ENCODE results near the gene RILPL2. TPM values are rescaled to one million over a fixed set of nuclear protein-coding genes. Genes with fewer than 3 reads are reported as not detected.
A peak's percentile ranks its signal among the peaks of the same experiment; 100 is the strongest.

Gene RILPL2
- total RNA-seq, 1 experiment from 2014 or later: 3.6 TPM

GRCh38 chr12:123391546-123392343 is 44.7 kb downstream of the RILPL2 start:
- no peak overlapping the region for H2AFZ ChIP-seq
- H3K36me3 ChIP-seq (ENCODE audit: low read depth): peaks cover 19% of the 10 kb centered on the region; the same call in 1 of the 2 replicates
- peaks cover 41% of the 10 kb centered on the region for H3K79me2 ChIP-seq (ENCODE audit: low read depth)
- H3K4me2 ChIP-seq: no peak overlapping the region
- no TSS peak for BruUV-seq (replicated peaks)
- H3K4me1 ChIP-seq (replicated peaks; ENCODE audit: insufficient read depth): peaks cover 21% of the 10 kb centered on the region
- intact Hi-C loops (cut with micrococcal nuclease; ENCODE audit: unreplicated experiment): no loop called here
- H3K27ac ChIP-seq: no peak overlapping the region
- no peak for TF ChIP-seq EZH2 (IDR thresholded peaks at IDR 0.05; ENCODE audit: low read depth)
- TF ChIP-seq CTCF (conservative IDR thresholded peaks at IDR 0.05): no peak
- no peaks in the 10 kb centered on the region for H3K27me3 ChIP-seq (ENCODE audit: insufficient read depth, low read depth)
- no peaks in the 10 kb centered on the region for H3K9me3 ChIP-seq (ENCODE audit: insufficient read depth, low read depth)
- H3K9me2 ChIP-seq (ENCODE audit: insufficient read depth): no peaks in the 10 kb centered on the region
- H3K4me3 ChIP-seq: no peak overlapping the region
- ChIA-PET POLR2A (ENCODE audit: unreplicated experiment) (no interaction called here), CTCF (interaction anchor here (0.7 kb wide), 1 partner anchor 46 kb away, joined by 3 read pairs; no protein-coding TSS in a partner anchor)
- DNase-seq: no peak
- H4K20me1 ChIP-seq (ENCODE audit: insufficient read depth): no peaks in the 10 kb centered on the region; the same call in 1 of the 2 replicates
- peaks cover 27% of the 10 kb centered on the region for H3F3A ChIP-seq (ENCODE audit: insufficient read depth, low read depth)

GRCh38 chr12:123390498-123391426 is 45.7 kb downstream of the RILPL2 start:
- CTCF ChIA-PET: interaction anchor here (0.7 kb wide), 1 partner anchor 47 kb away, joined by 3 read pairs; no protein-coding TSS in a partner anchor
- Histone ChIP-seq H3K36me3 (ENCODE audit: low read depth) (peaks cover 19% of the 10 kb centered on the region; the same call in 1 of the 2 replicates), H3K4me2 (peak overlapping the region; percentile 83), H3K27me3 (ENCODE audit: insufficient read depth, low read depth) (no peaks in the 10 kb centered on the region), H3K9me2 (ENCODE audit: insufficient read depth) (no peaks in the 10 kb centered on the region), H3K27ac (no peak overlapping the region), H3K4me1 (replicated peaks; ENCODE audit: insufficient read depth) (peaks cover 22% of the 10 kb centered on the region), H3F3A (ENCODE audit: insufficient read depth, low read depth) (peaks cover 27% of the 10 kb centered on the region), H3K9me3 (ENCODE audit: insufficient read depth, low read depth) (no peaks in the 10 kb centered on the region), H2AFZ (no peak overlapping the region), H3K4me3 (peak overlapping the region; percentile 78; the same call in 1 of the 2 replicates), H3K79me2 (ENCODE audit: low read depth) (peaks cover 47% of the 10 kb centered on the region), H4K20me1 (ENCODE audit: insufficient read depth) (no peaks in the 10 kb centered on the region; the same call in 1 of the 2 replicates)
- DNase-seq: no peak
- POLR2A ChIA-PET (ENCODE audit: unreplicated experiment): no interaction called here
- TF ChIP-seq EZH2 (IDR thresholded peaks at IDR 0.05; ENCODE audit: low read depth) (no peak), CTCF (conservative IDR thresholded peaks at IDR 0.05) (no peak)
- intact Hi-C loops (cut with micrococcal nuclease; ENCODE audit: unreplicated experiment): no loop called here
- TSS peak; percentile 13 for BruUV-seq (replicated peaks)
